ENCODE measurements around the gene ZFR2.

GRCh38 chr19:3882041-3882384, 13.2 kb upstream of the ZFR2 start:
- TF ChIP-seq CTCF (IDR thresholded peaks at IDR 0.05): no peak
- no peak for TF ChIP-seq POLR2A (IDR thresholded peaks at IDR 0.05)

Measured in lower leg skin (tissue), 3 donors.